Stimulated activated CD4-positive, alpha-beta T cell treated with anti-CD3 and anti-CD28 coated beads, Interleukin-12 subunit alpha, Interleukin-12 subunit beta, amount 100 ng/mL, for 4 hours (primary cell): ENCODE measurements around the gene CRYZL1.
"Not testable (repeated sequence)": the region's sequence is repeated elsewhere in the genome, so short reads cannot be mapped to it uniquely, and the experiment has no call there.

Source experiments
- DNase-seq: peaks from one replicate; pipeline ENCODE4 v3.0.0-alpha.2; 2020

The CRYZL1 gene

DNA sequence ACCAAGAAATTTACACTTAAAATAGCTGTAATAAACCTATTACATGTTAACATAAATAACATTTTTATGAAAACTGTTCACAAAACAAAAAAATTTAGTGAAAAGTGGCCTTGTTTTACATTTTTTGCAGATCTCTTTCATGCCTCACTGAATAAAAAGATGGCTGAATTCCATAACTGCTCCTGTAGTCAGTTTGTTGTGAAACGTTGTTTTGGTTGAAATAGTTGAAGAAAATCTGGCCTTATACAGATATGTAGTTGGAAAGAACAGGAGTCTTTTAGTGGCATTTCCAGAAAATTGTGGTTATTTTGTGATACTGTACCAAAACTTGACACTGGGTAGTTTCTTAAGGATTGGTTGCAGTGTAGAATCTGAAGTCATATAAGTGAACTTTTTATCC lies 18.9 kb upstream of the CRYZL1 start:
- no peak for DNase-seq

GRCh38 chr21:33659568-33659949 lies 18.0 kb upstream of the CRYZL1 start:
- DNase-seq, result no peak

GRCh38 chr21:33658919-33659567 lies 17.5 kb upstream of the CRYZL1 start:
- DNase-seq, result no peak

GRCh38 chr21:33657124-33657820 lies 15.7 kb upstream of the CRYZL1 start:
- DNase-seq, result no peak

- no peak for DNase-seq
These were observed 14.2 kb upstream of the CRYZL1 start for GRCh38 chr21:33655588-33656221.

GRCh38 chr21:33654412-33654811 lies 12.9 kb upstream of the CRYZL1 start:
- DNase-seq, result no peak

DNA sequence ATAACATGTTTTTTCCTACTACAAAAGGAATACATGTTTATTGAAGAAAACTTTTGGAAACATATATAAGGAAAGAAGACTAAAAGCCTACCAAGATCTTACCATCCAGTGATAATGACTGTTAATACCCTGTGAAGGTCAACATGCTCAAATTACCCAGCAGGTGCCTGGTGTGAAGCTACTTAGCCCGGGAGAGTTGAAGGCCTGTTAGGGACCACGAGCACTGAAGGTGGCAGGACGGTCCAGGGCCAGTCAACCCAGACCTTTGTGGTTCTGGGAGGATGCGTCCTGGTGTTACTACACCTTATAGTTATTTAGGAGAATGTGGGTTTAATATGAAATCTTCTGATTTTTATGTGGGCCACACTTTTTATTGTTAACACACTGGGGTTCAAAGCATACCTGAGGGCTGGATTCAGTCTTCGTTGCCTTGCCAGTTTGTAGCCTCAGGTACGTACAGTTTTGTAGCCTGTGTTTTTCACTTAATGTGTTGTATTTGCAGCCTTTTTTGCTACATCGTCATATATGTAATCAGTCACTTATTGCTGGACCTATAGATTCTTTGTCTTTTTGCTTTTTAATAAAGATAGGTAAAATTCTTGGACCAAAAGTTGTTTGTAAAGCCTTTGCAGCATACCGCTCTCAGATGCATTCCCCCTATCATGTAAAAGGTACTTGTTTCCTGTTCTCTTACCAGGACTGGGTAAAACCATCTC lies 10.6 kb upstream of the CRYZL1 start:
- no peak for DNase-seq

GRCh38 chr21:33650929-33651509 lies 9.5 kb upstream of the CRYZL1 start:
- no peak for DNase-seq

GRCh38 chr21:33650230-33650629 lies 8.7 kb upstream of the CRYZL1 start:
- no peak for DNase-seq

GRCh38 chr21:33648555-33648954 lies 7.0 kb upstream of the CRYZL1 start:
- no peak for DNase-seq

DNA sequence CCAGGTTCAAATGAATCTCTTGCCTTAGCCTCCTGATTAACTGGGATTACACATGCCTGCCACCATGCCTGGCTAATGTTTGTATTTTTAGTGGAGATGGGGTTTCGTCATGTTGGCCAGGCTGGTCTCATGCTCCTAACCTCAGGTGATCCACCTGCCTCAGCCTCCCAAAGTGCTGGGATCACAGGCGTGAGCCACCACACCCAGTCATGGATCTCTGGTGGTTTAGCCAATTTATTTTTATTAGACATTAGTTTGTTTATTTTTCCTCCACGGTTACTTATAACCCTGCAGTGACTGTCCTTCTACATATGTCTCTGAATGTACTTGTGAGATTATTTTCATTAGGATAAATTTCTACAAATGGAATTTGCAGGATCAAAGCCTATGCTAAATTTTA lies 6.0 kb upstream of the CRYZL1 start:
- no peak for DNase-seq

- DNase-seq, result no peak
These were observed 4.2 kb upstream of the CRYZL1 start for GRCh38 chr21:33645730-33646129.

DNA sequence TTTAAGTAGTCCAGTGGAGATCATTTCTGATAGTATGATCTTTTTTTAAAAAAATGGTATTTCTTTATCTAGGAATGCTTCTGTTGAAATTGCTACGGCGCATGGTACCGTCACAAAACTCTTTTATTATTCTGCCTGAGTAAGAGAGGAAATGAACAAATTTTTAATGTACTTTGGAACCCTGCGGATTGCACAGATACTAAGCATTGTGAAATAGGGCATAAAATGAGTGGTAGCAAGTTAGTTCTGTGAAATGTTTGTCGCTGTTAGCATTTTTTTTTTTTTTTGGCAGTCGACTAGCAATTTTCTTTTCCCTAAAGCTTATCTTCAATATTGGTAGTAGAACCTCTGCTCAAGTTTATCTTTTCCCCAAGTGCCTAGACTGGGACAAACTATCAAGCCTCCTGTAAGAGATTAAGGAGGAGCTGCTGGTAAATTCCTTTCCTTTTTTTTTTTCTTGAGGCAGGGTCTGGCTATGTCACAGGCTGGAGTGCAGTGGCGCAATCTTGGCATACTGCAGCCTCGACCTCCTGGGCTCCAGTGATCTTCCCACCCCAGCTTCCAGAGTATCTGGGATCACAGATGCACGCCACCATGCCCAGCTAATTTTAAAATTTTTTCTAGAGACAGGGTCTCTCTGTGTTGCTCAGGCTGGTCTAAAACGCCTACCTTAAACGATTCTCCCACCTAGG lies 3.0 kb upstream of the CRYZL1 start:
- DNase-seq, result no peak

DNA sequence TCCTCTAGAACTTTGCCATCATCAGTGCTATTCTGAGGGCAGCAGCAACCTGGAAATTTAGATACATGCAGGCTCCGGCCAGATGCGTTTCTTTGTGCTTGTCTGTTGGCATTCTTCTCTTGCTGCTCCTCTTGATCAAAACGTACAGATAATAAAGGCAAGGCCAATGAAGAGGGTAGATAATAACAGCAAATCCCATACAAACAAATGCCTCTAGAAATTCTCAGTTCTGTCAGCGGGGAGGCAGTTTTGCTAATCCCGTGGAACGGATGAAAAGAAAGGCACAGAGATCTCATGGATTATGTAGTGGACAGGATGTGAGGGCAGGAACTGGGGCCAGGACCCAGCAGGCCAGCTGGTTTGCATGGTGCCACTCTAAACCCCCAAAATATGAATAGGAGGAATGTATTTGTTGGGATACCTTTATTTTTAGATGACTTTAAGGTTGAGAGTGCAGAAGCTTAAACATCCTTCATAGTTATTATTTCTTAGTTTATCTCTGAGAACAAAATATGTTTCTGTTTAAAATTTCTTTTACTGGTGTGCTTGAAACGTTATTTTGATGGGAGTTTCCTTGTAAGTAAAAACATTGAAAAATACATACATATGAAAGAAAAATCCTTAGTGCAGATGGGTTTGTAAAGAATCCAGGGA lies 2.2 kb upstream of the CRYZL1 start:
- DNase-seq, result no peak

- DNase-seq, result peak; percentile 11
These were observed 1.5 kb upstream of the CRYZL1 start for GRCh38 chr21:33642896-33643657.

GRCh38 chr21:33642027-33642895 lies 720 bp upstream of the CRYZL1 start, which contains the start of gene ITSN1:
Gene ITSN1 (plus strand): TSS chr21:33642501. CDS start chr21:33718829, 76,328 bp downstream.
- DNase-seq, result peak; percentile 100

DNA sequence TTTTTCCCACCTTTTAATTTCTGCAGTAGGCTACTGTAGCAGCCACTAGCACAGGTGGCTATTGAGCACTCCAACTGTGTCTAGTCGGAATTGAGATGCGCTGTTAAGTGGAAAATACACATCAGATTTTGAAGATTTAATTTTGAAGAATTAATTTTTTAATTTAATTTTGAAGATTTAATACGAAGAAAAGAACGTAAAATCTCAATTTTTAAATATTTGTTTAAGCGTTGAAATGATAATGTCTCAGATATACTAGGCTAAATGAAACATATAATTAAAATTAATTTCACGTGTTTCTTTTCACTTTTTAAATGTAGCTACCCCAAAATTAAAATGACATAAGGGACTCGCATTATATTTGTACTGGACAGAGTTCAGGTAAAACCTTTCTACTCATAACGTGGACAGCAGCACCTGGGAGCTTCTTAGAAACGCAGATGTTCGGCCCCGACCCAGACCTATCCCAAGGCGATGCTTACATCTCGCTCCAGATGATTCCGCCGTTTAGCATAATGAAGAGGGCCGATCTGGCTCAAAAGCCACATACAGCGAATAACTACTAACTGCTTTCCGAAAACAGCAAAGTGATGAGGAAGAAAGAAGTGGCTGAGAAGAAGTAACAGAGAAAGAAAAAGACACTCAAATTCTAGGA lies 717 bp downstream of the CRYZL1 start:
- no peak for DNase-seq

DNA sequence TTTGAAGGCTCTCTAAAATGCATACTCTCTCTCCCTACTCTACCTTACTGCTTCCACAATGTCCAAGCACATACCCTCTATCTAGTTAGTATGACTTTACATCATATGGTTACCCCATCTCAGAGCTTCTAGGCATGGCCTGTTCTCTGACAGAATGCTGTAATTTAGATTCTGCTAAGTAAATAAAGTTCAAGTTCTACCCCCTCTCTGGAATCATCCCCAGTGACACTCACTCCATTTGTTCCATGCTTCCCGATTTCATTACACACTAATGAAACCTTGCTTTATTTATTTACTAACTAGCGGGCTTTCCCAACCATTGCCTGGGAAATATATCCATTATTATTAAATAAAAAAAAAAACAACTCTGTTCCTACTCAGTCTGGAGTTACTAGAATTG lies 7.3 kb downstream of the CRYZL1 start:
- DNase-seq, result no peak

DNA sequence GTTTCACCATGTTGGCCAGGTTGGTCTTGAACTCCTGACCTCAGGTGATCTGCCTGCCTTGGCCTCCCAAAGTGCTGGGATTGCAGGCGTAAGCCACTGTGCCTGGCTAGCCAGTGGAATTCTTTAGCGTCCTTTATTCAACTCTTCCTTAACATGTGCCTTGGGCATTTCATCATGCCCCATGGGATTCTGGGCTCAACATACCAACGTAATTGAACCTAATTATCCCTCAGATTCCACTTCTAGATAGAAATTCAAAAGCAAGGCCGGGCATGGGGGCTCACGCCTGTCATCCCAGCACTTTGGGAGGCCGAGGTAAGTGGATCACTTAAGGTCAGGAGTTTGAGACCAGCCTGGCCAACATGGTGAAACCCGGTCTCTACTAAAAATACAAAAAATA lies 15.4 kb downstream of the CRYZL1 start:
- DNase-seq, result not testable (repeated sequence)

GRCh38 chr21:33622253-33622652 lies 19.3 kb downstream of the CRYZL1 start:
- DNase-seq, result no peak
